ENCODE results near the gene INS. TPM values are rescaled to one million over a fixed set of nuclear protein-coding genes. Genes with fewer than 3 reads are reported as not detected.

INS gene
- polyA plus RNA-seq, 4 donors, result 0.58 to 124 (median 31.0) TPM

DNA sequence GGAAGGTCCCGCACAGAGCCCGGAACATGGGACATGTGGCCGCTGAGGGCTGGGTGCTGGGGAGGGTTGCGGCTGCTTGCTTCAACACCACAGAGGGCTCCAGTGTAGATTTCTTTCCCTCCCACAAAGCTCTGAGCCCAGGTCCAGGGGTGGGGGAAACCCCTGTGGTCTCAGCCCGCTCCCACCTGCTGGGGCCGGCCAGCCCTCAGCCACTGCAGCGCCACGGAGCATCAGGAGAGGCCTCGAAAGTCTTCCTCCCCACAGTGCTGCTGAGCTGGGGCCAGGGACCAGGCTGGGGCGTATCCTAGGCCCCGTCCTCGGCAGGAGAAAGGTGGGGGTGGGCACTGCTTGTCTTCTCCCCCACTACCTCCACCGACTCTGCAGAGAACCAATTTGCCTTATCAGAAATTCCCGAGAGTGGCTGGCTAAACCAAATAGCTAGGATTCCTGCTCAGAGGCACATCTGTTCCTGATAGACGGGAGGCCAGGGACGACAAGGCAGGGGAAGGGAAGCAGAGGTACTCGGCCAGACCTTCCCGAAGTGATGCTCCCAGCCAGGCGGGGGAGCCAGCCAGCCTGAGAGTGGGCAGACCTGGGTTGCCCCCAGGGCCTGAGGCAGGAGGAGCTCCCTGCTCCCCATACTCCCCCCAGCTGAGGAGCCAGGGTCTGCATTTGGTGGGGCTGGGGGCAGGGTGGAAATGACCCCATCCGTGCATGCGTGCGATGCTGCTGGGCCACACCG, 40.5 kb downstream of the INS start:
- Histone ChIP-seq H3K36me3 (ENCODE audit: control insufficient read depth in 3 of 3, insufficient read depth in 2 of 3, low read depth in 1 of 3, low read length in 3 of 3) (no peaks in the 10 kb centered on the region), H3K9me3 (ENCODE audit: control insufficient read depth in 2 of 2, insufficient read depth in 1 of 2, low read depth in 1 of 2, low read length in 1 of 2) (peaks cover 0 to 21% of the 10 kb centered on the region in 2 donors), H3K27me3 (ENCODE audit: control insufficient read depth in 3 of 3, insufficient read depth in 3 of 3, low read length in 3 of 3) (peaks cover 3 to 31% (median 4%) of the 10 kb centered on the region in 3 donors), H3K4me3 (ENCODE audit: low read depth in 1 of 3, low read length in 3 of 3) (no peak overlapping the region), H3K4me1 (ENCODE audit: control insufficient read depth in 3 of 3, insufficient read depth in 2 of 3, low read depth in 1 of 3, low read length in 2 of 3) (no peaks in the 10 kb centered on the region), H3K27ac (ENCODE audit: low read depth in 1 of 3, low read length in 2 of 3) (no peak overlapping the region)
- FAIRE-seq (no peak), DNase-seq (no peak)
- WGBS, 3 donors, result 49 to 68% (median 61%) methylated on average over 19 to 23 of the region's 23 CpGs

DNA sequence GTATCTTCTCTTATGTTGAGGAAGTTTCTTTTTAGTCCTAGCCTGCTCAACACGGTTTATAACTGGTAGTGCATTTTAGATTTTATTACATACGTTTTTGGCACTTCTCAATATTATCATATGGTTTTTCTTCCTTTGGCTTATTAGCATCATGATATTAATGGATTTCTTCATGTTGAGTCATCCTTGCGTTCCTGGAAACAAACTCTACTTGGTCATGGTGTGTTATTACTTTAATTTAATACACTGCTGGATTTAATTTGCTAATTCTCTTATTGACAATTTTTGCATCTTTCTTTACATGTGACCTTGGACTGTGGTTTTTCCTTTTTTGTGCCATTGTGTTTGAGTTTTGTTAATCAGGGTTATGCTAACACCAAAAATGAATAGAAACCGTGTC, 42.3 kb downstream of the INS start:
- no peak for DNase-seq
- Histone ChIP-seq H3K4me1 (ENCODE audit: control insufficient read depth in 3 of 3, insufficient read depth in 2 of 3, low read depth in 1 of 3, low read length in 2 of 3) (no peaks in the 10 kb centered on the region), H3K27me3 (ENCODE audit: control insufficient read depth in 3 of 3, insufficient read depth in 3 of 3, low read length in 3 of 3) (peaks cover 3 to 31% (median 4%) of the 10 kb centered on the region in 3 donors), H3K36me3 (ENCODE audit: control insufficient read depth in 3 of 3, insufficient read depth in 2 of 3, low read depth in 1 of 3, low read length in 3 of 3) (no peaks in the 10 kb centered on the region), H3K9me3 (ENCODE audit: control insufficient read depth in 2 of 2, insufficient read depth in 1 of 2, low read depth in 1 of 2, low read length in 1 of 2) (peaks cover 0 to 21% of the 10 kb centered on the region in 2 donors), H3K4me3 (ENCODE audit: low read depth in 1 of 3, low read length in 3 of 3) (no peak overlapping the region), H3K27ac (ENCODE audit: low read depth in 1 of 3, low read length in 2 of 3) (no peak overlapping the region)
- no peak for FAIRE-seq
- WGBS, 3 donors, result 77 to 81% (median 78%) methylated on average over 4 of the region's 4 CpGs

DNA sequence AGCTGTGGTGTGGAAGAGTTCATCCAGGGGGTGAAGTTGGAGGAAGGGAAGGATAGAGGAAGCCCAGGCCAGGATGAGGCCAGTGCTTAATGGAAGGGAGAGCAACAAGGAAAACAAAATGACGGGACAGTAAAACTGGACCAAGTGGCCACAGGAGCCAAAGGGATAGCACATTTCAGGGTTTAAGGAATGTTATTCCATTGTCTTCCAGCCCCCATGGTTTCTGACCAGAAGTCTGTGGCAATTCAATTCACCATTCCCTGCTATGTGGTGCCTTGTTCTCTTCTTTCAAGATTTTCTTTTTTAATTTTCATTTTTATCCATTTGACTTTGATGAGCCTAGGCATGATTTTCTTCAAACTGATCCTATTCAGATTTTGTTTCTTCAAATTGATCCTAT, 44.3 kb downstream of the INS start:
- Histone ChIP-seq H3K4me3 (ENCODE audit: low read depth in 1 of 3, low read length in 3 of 3) (no peak overlapping the region), H3K36me3 (ENCODE audit: control insufficient read depth in 3 of 3, insufficient read depth in 2 of 3, low read depth in 1 of 3, low read length in 3 of 3) (no peaks in the 10 kb centered on the region), H3K27me3 (ENCODE audit: control insufficient read depth in 3 of 3, insufficient read depth in 3 of 3, low read length in 3 of 3) (peaks cover 3 to 22% (median 4%) of the 10 kb centered on the region in 3 donors), H3K27ac (ENCODE audit: low read depth in 1 of 3, low read length in 2 of 3) (no peak overlapping the region), H3K4me1 (ENCODE audit: control insufficient read depth in 3 of 3, insufficient read depth in 2 of 3, low read depth in 1 of 3, low read length in 2 of 3) (no peaks in the 10 kb centered on the region), H3K9me3 (ENCODE audit: control insufficient read depth in 2 of 2, insufficient read depth in 1 of 2, low read depth in 1 of 2, low read length in 1 of 2) (peaks cover 0 to 20% of the 10 kb centered on the region in 2 donors)
- FAIRE-seq (no peak), DNase-seq (no peak)
- WGBS, 3 donors, result 84 to 87% (median 86%) methylated on average over 1 of the region's 1 CpG

DNA sequence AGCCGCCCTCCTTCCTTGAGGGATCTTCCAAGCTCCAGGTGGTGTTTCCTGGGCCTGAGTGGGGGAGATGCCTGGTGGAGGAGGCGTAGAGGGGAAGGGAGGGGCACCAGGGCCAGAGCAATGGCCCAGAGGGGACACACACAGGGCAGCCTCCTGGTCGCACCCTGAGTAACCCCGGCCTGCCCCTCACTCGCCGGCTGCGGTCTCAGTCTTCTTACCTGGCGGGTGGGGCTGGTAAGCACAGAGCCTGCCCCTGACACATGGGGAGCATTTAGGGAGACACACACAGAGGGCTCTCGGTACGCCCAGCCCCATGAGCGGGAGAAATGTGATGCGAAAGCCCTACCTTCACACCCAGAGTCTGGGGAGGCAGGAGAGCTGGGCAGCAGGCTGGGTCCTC, 45.7 kb downstream of the INS start:
- no peak for FAIRE-seq
- WGBS, 3 donors, result 94 to 96% (median 95%) methylated on average over 12 of the region's 12 CpGs
- H3K36me3 ChIP-seq (ENCODE audit: control insufficient read depth in 3 of 3, insufficient read depth in 2 of 3, low read depth in 1 of 3, low read length in 3 of 3), result no peaks in the 10 kb centered on the region
- H3K4me3 ChIP-seq (ENCODE audit: low read depth in 1 of 3, low read length in 3 of 3), result no peak overlapping the region
- DNase-seq, result no peak
- H3K9me3 ChIP-seq (ENCODE audit: control insufficient read depth in 2 of 2, insufficient read depth in 1 of 2, low read depth in 1 of 2, low read length in 1 of 2), result peaks cover 0 to 20% of the 10 kb centered on the region in 2 donors
- H3K4me1 ChIP-seq (ENCODE audit: control insufficient read depth in 3 of 3, insufficient read depth in 2 of 3, low read depth in 1 of 3, low read length in 2 of 3), result no peaks in the 10 kb centered on the region
- peaks cover 0 to 10% (median 4%) of the 10 kb centered on the region in 3 donors for H3K27me3 ChIP-seq (ENCODE audit: control insufficient read depth in 3 of 3, insufficient read depth in 3 of 3, low read length in 3 of 3)
- no peak overlapping the region for H3K27ac ChIP-seq (ENCODE audit: low read depth in 1 of 3, low read length in 2 of 3)

DNA sequence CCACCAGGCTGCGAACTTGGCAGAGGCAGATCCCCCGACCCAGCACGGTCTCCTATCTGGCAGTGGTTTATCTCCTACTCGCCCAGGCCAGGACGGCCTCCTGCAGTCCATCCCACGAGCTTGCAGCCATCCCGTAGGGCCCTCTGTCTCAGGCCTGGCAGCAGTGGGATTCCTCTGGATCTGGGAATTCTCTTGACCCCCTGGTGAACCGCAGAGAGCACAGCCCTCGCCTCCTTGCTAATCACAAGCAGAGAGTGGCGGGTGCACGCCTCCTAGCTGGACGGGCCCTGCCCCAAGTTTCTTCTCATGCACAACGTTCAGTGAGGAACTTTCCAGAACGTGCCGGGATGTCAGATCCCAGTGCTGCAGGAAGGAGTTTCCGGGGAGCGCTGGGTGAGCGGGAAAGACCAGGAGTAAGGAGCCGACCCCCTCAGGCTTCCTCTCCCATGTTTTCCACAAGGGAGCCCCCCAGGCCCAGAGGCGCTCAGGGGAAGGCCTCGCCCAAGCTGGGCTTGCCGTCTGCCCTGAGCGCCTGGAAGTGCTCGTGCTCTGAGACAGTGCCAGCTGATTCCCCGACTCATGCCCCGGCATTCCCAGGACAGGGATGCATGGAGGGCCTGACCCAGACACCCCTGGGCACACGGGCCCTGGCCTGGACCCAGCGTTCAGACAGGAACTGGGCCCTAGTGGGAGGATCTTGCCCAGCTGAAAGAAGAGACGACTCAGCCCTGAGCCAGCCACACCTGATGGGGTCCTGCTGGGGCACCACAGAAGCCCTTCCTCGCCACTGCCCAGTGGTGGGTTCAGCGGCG, 46.4 kb downstream of the INS start:
- Histone ChIP-seq H3K4me3 (ENCODE audit: low read depth in 1 of 3, low read length in 3 of 3) (no peak overlapping the region), H3K27me3 (ENCODE audit: control insufficient read depth in 3 of 3, insufficient read depth in 3 of 3, low read length in 3 of 3) (peaks cover 0 to 4% (median 2%) of the 10 kb centered on the region in 3 donors), H3K4me1 (ENCODE audit: control insufficient read depth in 3 of 3, insufficient read depth in 2 of 3, low read depth in 1 of 3, low read length in 2 of 3) (no peaks in the 10 kb centered on the region), H3K9me3 (ENCODE audit: control insufficient read depth in 2 of 2, insufficient read depth in 1 of 2, low read depth in 1 of 2, low read length in 1 of 2) (peaks cover 0 to 23% of the 10 kb centered on the region in 2 donors), H3K36me3 (ENCODE audit: control insufficient read depth in 3 of 3, insufficient read depth in 2 of 3, low read depth in 1 of 3, low read length in 3 of 3) (no peaks in the 10 kb centered on the region), H3K27ac (ENCODE audit: low read depth in 1 of 3, low read length in 2 of 3) (no peak overlapping the region)
- 82 to 84% (median 82%) methylated on average over 30 to 32 of the region's 32 CpGs for WGBS, 3 donors
- no peak for DNase-seq
- no peak for FAIRE-seq

DNA sequence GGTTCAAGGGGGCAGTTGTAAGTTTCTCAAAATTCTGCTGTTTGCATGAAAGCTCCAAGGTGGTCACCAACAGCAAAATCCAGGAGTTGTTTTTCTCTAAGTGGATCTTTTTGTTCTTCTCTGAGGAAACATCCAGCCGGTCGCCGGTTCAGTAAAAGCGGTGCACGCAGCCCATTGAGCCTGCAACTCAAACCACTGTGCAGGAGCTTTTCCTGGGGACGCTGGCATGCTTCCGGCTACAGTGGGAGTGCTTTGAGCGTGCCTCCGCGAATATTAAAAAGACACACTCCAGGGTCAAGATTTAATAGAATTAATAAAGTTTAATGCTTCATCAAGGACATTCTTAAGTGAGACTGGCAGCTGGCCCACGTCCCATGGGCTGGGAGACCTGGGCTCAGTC, 47.2 kb downstream of the INS start:
- H3K27me3 ChIP-seq (ENCODE audit: control insufficient read depth in 3 of 3, insufficient read depth in 3 of 3, low read length in 3 of 3), result peaks cover 0 to 4% (median 1%) of the 10 kb centered on the region in 3 donors
- no peaks in the 10 kb centered on the region for H3K36me3 ChIP-seq (ENCODE audit: control insufficient read depth in 3 of 3, insufficient read depth in 2 of 3, low read depth in 1 of 3, low read length in 3 of 3)
- 84 to 88% (median 87%) methylated on average over 11 of the region's 11 CpGs for WGBS, 3 donors
- H3K9me3 ChIP-seq (ENCODE audit: control insufficient read depth in 2 of 2, insufficient read depth in 1 of 2, low read depth in 1 of 2, low read length in 1 of 2), result peaks cover 0 to 23% of the 10 kb centered on the region in 2 donors
- DNase-seq (no peak), FAIRE-seq (no peak)
- H3K27ac ChIP-seq (ENCODE audit: low read depth in 1 of 3, low read length in 2 of 3), result no peak overlapping the region
- H3K4me1 ChIP-seq (ENCODE audit: control insufficient read depth in 3 of 3, insufficient read depth in 2 of 3, low read depth in 1 of 3, low read length in 2 of 3), result no peaks in the 10 kb centered on the region
- no peak overlapping the region for H3K4me3 ChIP-seq (ENCODE audit: low read depth in 1 of 3, low read length in 3 of 3)

DNA sequence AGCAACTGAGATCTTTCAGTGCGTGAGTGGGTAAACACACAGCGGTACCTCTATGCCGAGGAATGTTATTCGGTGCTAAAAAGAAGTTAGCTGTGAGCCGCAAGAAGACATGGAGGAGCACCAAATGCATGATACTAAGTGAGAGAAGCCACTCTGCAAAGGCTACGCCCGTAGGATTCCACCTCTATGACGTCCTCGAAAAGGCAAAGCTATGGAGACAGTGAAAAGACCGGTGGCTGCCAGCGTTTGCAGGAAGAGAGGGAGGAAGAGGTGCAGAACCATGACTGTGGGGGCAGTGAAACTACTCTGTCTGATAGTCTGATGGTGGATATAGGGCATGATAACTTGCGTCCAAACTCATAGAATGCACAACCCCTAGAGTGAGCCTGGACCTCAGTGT, 50.5 kb downstream of the INS start:
- H3K36me3 ChIP-seq (ENCODE audit: control insufficient read depth in 3 of 3, insufficient read depth in 2 of 3, low read depth in 1 of 3, low read length in 3 of 3), result no peaks in the 10 kb centered on the region
- H3K4me3 ChIP-seq (ENCODE audit: low read depth in 1 of 3, low read length in 3 of 3), result no peak overlapping the region
- H3K9me3 ChIP-seq (ENCODE audit: control insufficient read depth in 2 of 2, insufficient read depth in 1 of 2, low read depth in 1 of 2, low read length in 1 of 2), result peaks cover 0 to 5% of the 10 kb centered on the region in 2 donors
- H3K27me3 ChIP-seq (ENCODE audit: control insufficient read depth in 3 of 3, insufficient read depth in 3 of 3, low read length in 3 of 3), result peaks cover 0 to 2% (median 0%) of the 10 kb centered on the region in 3 donors
- H3K4me1 ChIP-seq (ENCODE audit: control insufficient read depth in 3 of 3, insufficient read depth in 2 of 3, low read depth in 1 of 3, low read length in 2 of 3), result no peaks in the 10 kb centered on the region
- FAIRE-seq (no peak), DNase-seq (no peak)
- H3K27ac ChIP-seq (ENCODE audit: low read depth in 1 of 3, low read length in 2 of 3), result no peak overlapping the region
- 85 to 92% (median 86%) methylated on average over 12 of the region's 12 CpGs for WGBS, 3 donors

All from small intestine (tissue), 7 donors.